Osteocyte (in vitro differentiated cells): Measurements from ENCODE around the gene ZMAT5. TPM values are rescaled to one million over a fixed set of nuclear protein-coding genes. Genes with fewer than 3 reads are reported as not detected.

Experiments
- DNase-seq: peaks from one replicate; pipeline ENCODE4 v3.0.0; 2021; ENCODE audit warnings: mixed read lengths; ENCODE audit not compliant: unreplicated experiment; ENCODE audit errors: extremely low spot score
- H3K27ac Mint-ChIP-seq: one replicate; pipeline ENCODE4 v1.8.0; 2021; ENCODE audit warnings: mild to moderate bottlenecking, mixed read lengths; ENCODE audit not compliant: unreplicated experiment
- H3K27me3 Mint-ChIP-seq: one replicate; pipeline ENCODE4 v1.8.0; 2021; ENCODE audit warnings: mixed read lengths; ENCODE audit not compliant: unreplicated experiment
- H3K36me3 Mint-ChIP-seq: one replicate; pipeline ENCODE4 v1.8.0; 2021; ENCODE audit warnings: mixed read lengths; ENCODE audit not compliant: unreplicated experiment
- H3K4me1 Mint-ChIP-seq: one replicate; pipeline ENCODE4 v1.8.0; 2021; ENCODE audit warnings: mixed read lengths; ENCODE audit not compliant: unreplicated experiment
- H3K4me3 Mint-ChIP-seq: one replicate; pipeline ENCODE4 v1.8.0; 2021; ENCODE audit warnings: mild to moderate bottlenecking, moderate library complexity, mixed read lengths; ENCODE audit not compliant: unreplicated experiment
- H3K9me3 Mint-ChIP-seq: one replicate; pipeline ENCODE4 v1.8.0; 2021; ENCODE audit warnings: mixed read lengths; ENCODE audit not compliant: unreplicated experiment
- CTCF ChIP-seq: fragments of 200-600 bp; sonication (generic); IDR thresholded peaks from 2 replicates; pipeline ENCODE4 v1.5.0; 2021; ENCODE audit warnings: antibody characterized with exemption, mild to moderate bottlenecking, moderate library complexity
- total RNA-seq: library from RNA; stranded (reverse); gene quantifications from 2 replicates; pipeline ENCODE4 v1.2.1, GENCODE V29; 2021

Gene ZMAT5
- total RNA-seq, 1 donor from 2014 or later: 25.0 TPM

- Mint-ChIP-seq H3K4me1 (no peaks in the 10 kb centered on the region), H3K27ac (no peak overlapping the region), H3K36me3 (peaks cover 35% of the 10 kb centered on the region), H3K9me3 (no peaks in the 10 kb centered on the region), H3K27me3 (no peaks in the 10 kb centered on the region), H3K4me3 (no peak overlapping the region)
- no peak for TF ChIP-seq CTCF
- no peak for DNase-seq
These were observed 23.3 kb upstream of the ZMAT5 start for GRCh38 chr22:29790061-29790460.

- Mint-ChIP-seq H3K27ac (no peak overlapping the region), H3K27me3 (no peaks in the 10 kb centered on the region), H3K36me3 (peaks cover 35% of the 10 kb centered on the region), H3K4me3 (no peak overlapping the region), H3K4me1 (peaks cover 2% of the 10 kb centered on the region), H3K9me3 (no peaks in the 10 kb centered on the region)
- DNase-seq: no peak
- no peak for TF ChIP-seq CTCF
These were observed 21.8 kb upstream of the ZMAT5 start for GRCh38 chr22:29788339-29789279.

GRCh38 chr22:29787371-29787980 lies 20.7 kb upstream of the ZMAT5 start:
- Mint-ChIP-seq H3K4me1 (peaks cover 2% of the 10 kb centered on the region), H3K4me3 (no peak overlapping the region), H3K27me3 (no peaks in the 10 kb centered on the region), H3K36me3 (peaks cover 30% of the 10 kb centered on the region), H3K27ac (no peak overlapping the region), H3K9me3 (no peaks in the 10 kb centered on the region)
- DNase-seq: no peak
- no peak for TF ChIP-seq CTCF

- Mint-ChIP-seq H3K4me1 (peaks cover 11% of the 10 kb centered on the region), H3K36me3 (peaks cover 25% of the 10 kb centered on the region), H3K27me3 (no peaks in the 10 kb centered on the region), H3K9me3 (no peaks in the 10 kb centered on the region), H3K4me3 (no peak overlapping the region), H3K27ac (no peak overlapping the region)
- no peak for DNase-seq
- TF ChIP-seq CTCF: no peak
These were observed 19.2 kb upstream of the ZMAT5 start for GRCh38 chr22:29786031-29786430.
